GM12875 (cell line): Measurements from ENCODE around the gene SCN4A.
"Not testable (repeated sequence)": the region's sequence is repeated elsewhere in the genome, so short reads cannot be mapped to it uniquely, and the experiment has no call there.

Experiments used
- H3K4me3 ChIP-seq: one replicate; pipeline ENCODE4 v1.5.1; 2011; ENCODE audit warnings: low read depth, low read length, control low read depth
- TF ChIP-seq, protein P1 (sequence below): IDR thresholded peaks from 2 replicates; pipeline ENCODE4 v1.5.1; 2011; ENCODE audit warnings: low read depth, mild to moderate bottlenecking, control low read depth, inconsistent platforms, low read length, moderate library complexity, borderline replicate concordance; ENCODE audit not compliant: insufficient read depth

The SCN4A gene

GRCh38 chr17:63986821-63987220 is 14.1 kb upstream of the SCN4A start:
- TF ChIP-seq, protein P1, sequence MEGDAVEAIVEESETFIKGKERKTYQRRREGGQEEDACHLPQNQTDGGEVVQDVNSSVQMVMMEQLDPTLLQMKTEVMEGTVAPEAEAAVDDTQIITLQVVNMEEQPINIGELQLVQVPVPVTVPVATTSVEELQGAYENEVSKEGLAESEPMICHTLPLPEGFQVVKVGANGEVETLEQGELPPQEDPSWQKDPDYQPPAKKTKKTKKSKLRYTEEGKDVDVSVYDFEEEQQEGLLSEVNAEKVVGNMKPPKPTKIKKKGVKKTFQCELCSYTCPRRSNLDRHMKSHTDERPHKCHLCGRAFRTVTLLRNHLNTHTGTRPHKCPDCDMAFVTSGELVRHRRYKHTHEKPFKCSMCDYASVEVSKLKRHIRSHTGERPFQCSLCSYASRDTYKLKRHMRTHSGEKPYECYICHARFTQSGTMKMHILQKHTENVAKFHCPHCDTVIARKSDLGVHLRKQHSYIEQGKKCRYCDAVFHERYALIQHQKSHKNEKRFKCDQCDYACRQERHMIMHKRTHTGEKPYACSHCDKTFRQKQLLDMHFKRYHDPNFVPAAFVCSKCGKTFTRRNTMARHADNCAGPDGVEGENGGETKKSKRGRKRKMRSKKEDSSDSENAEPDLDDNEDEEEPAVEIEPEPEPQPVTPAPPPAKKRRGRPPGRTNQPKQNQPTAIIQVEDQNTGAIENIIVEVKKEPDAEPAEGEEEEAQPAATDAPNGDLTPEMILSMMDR = no peak
- H3K4me3 ChIP-seq = no peak overlapping the region

GRCh38 chr17:63985387-63986140 is 12.8 kb upstream of the SCN4A start:
- TF ChIP-seq, protein P1 = no peak
- no peak overlapping the region for H3K4me3 ChIP-seq

DNA sequence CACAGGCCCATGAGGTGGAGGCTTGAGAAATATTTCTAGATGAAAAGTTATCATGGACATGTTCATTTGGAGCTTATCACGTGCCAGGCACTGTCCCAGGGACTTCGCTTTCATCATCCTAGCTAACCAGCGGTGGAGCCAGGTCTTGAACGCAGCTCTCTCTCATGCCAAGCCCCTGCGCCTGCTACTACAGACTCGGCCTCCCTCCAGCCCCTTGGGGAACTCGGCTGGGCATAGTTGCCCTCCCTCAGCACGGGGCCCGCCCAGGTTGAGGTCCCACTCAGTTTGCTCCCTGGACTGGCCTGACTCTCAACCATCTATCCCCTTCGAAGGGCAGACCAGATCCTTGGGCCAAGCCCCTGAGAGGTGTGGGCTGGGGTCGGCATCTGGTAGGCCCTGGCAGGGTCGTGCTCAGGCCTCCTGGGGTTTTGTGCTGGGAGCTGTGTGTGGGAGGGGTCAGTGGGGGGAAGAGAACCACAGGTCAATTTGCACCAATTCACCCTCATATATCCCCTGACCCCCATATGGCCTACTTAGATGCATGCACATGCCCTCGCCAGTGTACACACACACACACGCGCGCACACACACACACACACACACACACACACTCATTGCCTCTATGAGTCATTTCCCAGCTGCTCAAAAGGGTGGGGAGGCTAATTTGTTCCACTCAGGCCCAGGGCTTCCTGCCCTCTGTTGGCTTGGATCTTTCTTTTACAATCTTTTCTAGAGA is 12.1 kb upstream of the SCN4A start:
- no peak overlapping the region for H3K4me3 ChIP-seq
- TF ChIP-seq, protein P1 = no peak

GRCh38 chr17:63984236-63984635 is 11.5 kb upstream of the SCN4A start:
- TF ChIP-seq, protein P1 = no peak
- H3K4me3 ChIP-seq = no peak overlapping the region

DNA sequence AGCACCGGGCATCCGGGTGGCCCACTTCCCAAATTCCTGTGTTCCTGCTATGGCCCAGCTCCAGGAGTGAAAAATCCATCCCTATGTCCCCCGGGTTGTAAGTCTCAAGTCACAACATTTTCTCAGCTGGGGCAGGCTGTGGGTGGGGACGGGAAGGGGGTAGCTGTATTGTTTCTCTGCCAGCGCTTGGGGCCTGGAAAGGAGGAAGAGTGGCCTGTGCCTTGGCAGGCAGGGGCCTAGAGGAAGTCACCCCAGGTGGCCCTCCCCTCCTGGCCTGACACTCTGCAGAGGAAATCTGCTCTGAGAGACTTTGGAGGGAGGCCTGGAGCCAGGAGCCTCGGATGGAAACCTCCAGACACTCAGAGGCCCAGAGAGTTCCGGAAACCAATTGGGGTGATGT is 10.6 kb upstream of the SCN4A start:
- no peak overlapping the region for H3K4me3 ChIP-seq
- TF ChIP-seq, protein P1 = no peak

DNA sequence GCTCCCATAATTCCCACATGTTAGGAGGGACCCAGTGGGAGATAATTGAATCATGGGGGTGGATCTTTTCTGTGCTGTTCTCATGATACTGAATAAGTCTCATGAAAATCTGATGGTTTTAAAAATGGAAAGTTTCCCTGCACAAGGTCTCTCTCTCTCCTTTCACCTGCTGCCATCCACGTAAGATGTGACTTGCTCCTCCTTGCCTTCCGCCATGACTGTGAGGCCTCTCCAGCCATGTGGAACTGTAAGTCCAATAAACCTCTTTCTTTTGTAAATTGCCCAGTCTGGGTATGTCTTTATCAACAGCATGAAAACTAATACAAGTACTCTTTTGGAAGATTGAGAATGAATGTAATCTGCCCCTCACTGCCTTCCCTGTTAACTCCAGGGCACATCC is 9.9 kb upstream of the SCN4A start:
- not testable (repeated sequence) for H3K4me3 ChIP-seq

- TF ChIP-seq, protein P1 = no peak
- no peak overlapping the region for H3K4me3 ChIP-seq
Observed at GRCh38 chr17:63978272-63979200, 5.8 kb upstream of the SCN4A start.
